Stomach (tissue), 4 donors: ENCODE measurements around the gene BAZ1A.

Experiments used
- CTCF ChIP-seq, 7 experiments: fragments of 450-650 bp in 4 of 7; fragments of 200-600 bp in 3 of 7; sonication (generic) in 3 of 7; IDR thresholded peaks; one replicate each; pipeline ENCODE4 v1.5.1; 2016 to 2019; ENCODE audit warnings: antibody characterized with exemption in 7 of 7, control low read depth in 2 of 7, mild to moderate bottlenecking in 1 of 7
- POLR2A ChIP-seq, 4 donors: fragments of 450-650 bp; IDR thresholded peaks; one replicate each; pipeline ENCODE4 v1.6.1; 2016; ENCODE audit warnings: antibody characterized with exemption in 4 of 4, control low read depth in 2 of 4, mild to moderate bottlenecking in 1 of 4, moderate library complexity in 1 of 4

GRCh38 chr14:34888186-34888585, 13.0 kb upstream of the BAZ1A start:
- TF ChIP-seq CTCF (IDR thresholded peaks at IDR 0.05) (no peak), POLR2A (IDR thresholded peaks at IDR 0.05) (no peak)
